ENCODE data around the gene HSPA4. TPM values are rescaled to one million over a fixed set of nuclear protein-coding genes. Genes with fewer than 3 reads are reported as not detected.

The HSPA4 gene
- total RNA-seq, 1 donor from 2014 or later: 66.0 TPM

DNA sequence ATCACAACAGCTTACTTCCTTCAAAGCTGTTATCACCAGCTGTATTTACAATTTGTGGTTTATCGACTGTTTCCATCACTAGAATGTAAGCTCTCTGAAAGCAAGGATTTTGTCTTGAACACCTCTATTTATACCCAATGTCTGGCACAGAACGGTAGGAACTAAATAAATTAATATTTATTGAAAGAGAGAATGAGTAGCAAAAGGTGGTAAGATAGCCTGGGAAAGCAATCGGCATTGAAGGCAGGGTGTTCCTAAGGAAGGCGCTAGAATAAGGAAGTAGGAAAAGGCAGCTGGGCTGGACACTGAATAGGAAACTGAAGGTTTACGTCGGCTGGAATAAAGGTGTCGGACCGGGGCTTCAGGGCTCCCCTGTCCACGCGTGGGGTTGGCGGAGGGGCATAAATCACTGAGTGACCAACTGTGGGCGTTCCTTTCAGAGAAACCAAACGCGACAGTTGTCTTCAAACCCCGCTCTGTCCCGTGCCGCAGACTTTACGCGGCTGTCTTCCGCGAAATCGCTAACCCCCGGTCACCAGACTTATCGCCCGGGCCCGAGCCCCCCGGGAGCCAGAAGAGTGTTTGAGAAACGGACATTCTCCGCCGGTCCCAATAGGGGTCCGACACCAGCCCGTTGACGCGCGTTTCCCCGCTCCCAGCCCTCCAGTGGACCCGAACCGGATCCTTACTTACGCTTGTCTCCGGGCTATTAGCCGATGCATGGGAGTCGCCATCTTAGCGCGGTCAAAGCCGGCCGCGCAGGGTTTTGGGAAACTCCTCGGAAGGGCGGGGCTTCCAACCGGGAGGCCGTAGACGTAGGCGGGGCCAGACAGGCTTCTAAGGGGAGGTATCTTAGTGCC is 25.8 kb upstream of the HSPA4 start, which contains the start of gene ZCCHC10:
TSS of gene ZCCHC10 (minus strand) at position 746 of the 860 bp plus-strand sequence. CDS start at position 734, 12 bp downstream.
- Histone ChIP-seq H3K27me3 (ENCODE audit: low read depth) (no peaks in the 10 kb centered on the region), H3K4me1 (peaks cover 21% of the 10 kb centered on the region), H3K36me3 (peaks cover 14% of the 10 kb centered on the region), H3K27ac (peak within 1 kb of the TSS; percentile 94), H3K4me3 (peak within 1 kb of the TSS; percentile 95), H3K9me3 (no peaks in the 10 kb centered on the region)
- peak; percentile 99 to 100 for ATAC-seq
- intact Hi-C loops (cut with DNase I): no loop called here
- DNase-seq: peak; percentile 95
- TF ChIP-seq, protein P1, sequence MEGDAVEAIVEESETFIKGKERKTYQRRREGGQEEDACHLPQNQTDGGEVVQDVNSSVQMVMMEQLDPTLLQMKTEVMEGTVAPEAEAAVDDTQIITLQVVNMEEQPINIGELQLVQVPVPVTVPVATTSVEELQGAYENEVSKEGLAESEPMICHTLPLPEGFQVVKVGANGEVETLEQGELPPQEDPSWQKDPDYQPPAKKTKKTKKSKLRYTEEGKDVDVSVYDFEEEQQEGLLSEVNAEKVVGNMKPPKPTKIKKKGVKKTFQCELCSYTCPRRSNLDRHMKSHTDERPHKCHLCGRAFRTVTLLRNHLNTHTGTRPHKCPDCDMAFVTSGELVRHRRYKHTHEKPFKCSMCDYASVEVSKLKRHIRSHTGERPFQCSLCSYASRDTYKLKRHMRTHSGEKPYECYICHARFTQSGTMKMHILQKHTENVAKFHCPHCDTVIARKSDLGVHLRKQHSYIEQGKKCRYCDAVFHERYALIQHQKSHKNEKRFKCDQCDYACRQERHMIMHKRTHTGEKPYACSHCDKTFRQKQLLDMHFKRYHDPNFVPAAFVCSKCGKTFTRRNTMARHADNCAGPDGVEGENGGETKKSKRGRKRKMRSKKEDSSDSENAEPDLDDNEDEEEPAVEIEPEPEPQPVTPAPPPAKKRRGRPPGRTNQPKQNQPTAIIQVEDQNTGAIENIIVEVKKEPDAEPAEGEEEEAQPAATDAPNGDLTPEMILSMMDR (IDR thresholded peaks at IDR 0.05): no peak

DNA sequence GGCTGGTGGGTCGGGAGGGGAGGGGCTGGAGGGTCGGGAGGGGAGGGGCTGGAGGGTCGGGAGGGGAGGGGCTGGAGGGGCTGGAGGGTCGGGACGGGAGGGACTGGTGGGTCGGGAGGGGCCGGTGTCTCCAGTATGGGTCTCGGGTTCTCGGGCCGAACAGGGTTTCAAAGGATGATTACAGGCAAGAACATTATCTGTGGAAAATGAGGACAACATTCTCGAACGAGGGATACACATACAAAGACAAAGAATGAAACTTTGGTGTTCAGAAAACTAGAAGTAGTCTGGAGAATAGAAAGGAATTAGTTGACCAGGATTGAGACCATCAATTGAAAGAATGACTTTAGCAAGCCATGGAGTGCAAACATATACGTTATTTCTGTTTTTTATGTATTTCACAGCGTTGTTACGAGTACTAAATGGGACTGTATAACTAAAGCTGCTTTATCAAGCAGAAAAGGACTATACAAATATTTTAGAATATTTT is 25.1 kb upstream of the HSPA4 start:
- H3K9me3 ChIP-seq: no peaks in the 10 kb centered on the region
- H3K27me3 ChIP-seq (ENCODE audit: low read depth): no peaks in the 10 kb centered on the region
- peak overlapping the region; percentile 37 for H3K27ac ChIP-seq
- DNase-seq: no peak
- TF ChIP-seq, protein P1 (IDR thresholded peaks at IDR 0.05): no peak
- no peak for ATAC-seq
- intact Hi-C loops (cut with DNase I): no loop called here
- H3K4me1 ChIP-seq: peaks cover 21% of the 10 kb centered on the region
- peak overlapping the region; percentile 95 for H3K4me3 ChIP-seq
- peaks cover 7% of the 10 kb centered on the region for H3K36me3 ChIP-seq

DNA sequence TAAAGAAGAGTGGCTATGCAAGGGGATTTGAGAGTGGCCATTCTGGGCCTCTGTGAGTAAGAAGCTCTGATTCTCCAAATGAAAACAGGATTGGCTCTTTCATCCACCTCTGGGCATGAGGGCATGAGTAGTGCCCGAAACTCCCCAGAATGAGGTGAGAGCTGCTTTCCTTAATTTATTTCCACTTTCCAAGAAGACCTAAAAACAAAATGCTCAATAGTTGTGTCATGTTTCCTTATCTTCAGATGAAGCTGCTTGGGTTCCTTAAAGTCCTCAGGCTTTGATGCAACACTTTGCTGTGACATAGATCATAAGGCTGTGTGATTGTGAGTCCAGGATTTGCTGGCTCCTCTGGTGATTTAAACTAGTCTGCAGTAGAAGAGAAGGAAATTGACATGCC is 22.4 kb upstream of the HSPA4 start:
- H3K27me3 ChIP-seq (ENCODE audit: low read depth): no peaks in the 10 kb centered on the region
- no peak for ATAC-seq
- intact Hi-C loops (cut with DNase I): no loop called here

DNA sequence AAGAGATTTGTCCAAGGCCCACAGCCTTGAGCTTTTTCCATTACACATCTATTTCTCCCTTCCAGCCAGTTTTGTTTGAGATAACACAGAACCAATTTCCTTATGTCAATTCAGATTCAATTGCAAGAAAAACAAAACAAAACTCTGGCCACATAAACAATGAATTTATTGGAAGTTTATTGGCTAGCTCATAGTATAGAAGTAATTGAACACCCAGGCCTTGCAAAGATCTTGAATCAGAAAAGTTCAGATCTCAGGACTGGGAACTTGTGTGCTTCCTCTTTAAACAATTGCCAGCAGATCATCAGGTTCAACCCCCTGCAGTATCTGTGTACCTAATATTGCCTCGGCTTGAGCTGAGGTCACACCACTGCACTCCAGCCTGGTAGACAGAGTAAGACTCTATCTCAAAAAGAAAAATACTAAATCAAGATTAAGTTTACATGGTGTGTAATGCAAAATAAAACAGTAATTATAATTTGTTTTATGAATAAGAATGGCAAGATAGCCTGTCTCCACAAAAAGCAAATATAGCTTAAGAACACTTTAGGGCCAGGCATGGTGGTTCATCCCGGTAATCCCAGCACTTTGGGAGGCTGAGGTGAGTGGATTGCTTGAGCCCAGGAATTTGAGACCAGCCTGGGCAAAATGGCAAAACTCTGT is 21.3 kb upstream of the HSPA4 start:
- H3K27me3 ChIP-seq (ENCODE audit: low read depth): no peaks in the 10 kb centered on the region
- TF ChIP-seq, protein P1 (IDR thresholded peaks at IDR 0.05): no peak
- ATAC-seq (no peak), DNase-seq (no peak)
- no peak overlapping the region for H3K27ac ChIP-seq
- H3K4me3 ChIP-seq: no peak overlapping the region
- peaks cover 8% of the 10 kb centered on the region for H3K4me1 ChIP-seq
- H3K36me3 ChIP-seq: no peaks in the 10 kb centered on the region
- intact Hi-C loops (cut with DNase I): no loop called here
- H3K9me3 ChIP-seq: no peaks in the 10 kb centered on the region

More for the DNA sequence above, 22.4 kb upstream of the HSPA4 start:
- no peaks in the 10 kb centered on the region for H3K36me3 ChIP-seq
- no peak overlapping the region for H3K27ac ChIP-seq
- no peak overlapping the region for H3K4me3 ChIP-seq
- DNase-seq: no peak
- H3K9me3 ChIP-seq: no peaks in the 10 kb centered on the region
- peaks cover 19% of the 10 kb centered on the region for H3K4me1 ChIP-seq
- TF ChIP-seq, protein P1 (IDR thresholded peaks at IDR 0.05): no peak

DNA sequence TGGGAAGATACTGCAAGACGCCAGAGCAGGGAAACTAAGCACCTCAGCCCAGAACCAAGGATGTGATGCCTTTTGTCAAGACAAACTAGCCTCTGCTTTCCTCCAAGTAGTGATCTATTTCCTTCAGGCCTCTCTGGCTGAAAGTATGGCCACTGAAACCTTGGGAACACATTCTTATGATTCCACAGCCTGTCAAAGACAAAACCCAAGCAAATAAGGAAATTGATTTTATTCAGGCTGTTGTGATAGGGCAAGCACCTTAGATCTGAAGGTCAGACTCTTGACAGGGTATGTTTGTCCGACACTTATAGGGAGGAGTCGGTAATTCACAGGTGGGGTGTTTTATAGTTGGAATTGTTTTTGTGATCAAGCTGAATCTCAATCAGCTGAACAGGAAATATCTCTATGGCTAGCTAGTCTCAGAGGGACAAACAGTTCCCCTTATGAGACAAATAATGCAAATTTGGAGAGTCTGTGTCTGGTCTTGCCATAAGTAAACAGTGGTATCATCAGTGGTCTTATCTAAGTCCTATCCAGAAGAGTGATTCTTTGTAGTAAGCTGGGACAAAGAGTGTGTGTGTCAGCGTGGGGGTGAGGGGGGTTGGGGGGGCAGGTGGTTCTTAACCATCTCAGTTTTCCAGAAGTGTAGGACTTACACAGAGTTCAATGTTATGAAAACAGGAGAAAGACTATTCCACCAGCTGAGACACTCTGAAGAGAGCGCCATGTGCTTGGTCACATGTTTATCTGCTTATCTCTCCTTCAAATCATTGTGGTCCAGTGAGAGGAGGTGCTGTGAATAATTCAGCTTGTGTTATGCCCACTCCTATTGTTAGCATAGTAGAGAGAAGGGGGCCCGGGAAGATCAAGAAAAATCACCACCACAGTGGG is 18.7 kb upstream of the HSPA4 start:
- H3K4me3 ChIP-seq: no peak overlapping the region
- DNase-seq (no peak), ATAC-seq (peak in 1 of 2 donors; percentile 47)
- TF ChIP-seq, protein P1 (IDR thresholded peaks at IDR 0.05): no peak
- H3K27ac ChIP-seq: no peak overlapping the region
- H3K27me3 ChIP-seq (ENCODE audit: low read depth): no peaks in the 10 kb centered on the region
- intact Hi-C loops (cut with DNase I): no loop called here
- H3K36me3 ChIP-seq: no peaks in the 10 kb centered on the region
- no peaks in the 10 kb centered on the region for H3K4me1 ChIP-seq
- no peaks in the 10 kb centered on the region for H3K9me3 ChIP-seq
